ENCODE measurements around the gene MUC5AC.

DNA sequence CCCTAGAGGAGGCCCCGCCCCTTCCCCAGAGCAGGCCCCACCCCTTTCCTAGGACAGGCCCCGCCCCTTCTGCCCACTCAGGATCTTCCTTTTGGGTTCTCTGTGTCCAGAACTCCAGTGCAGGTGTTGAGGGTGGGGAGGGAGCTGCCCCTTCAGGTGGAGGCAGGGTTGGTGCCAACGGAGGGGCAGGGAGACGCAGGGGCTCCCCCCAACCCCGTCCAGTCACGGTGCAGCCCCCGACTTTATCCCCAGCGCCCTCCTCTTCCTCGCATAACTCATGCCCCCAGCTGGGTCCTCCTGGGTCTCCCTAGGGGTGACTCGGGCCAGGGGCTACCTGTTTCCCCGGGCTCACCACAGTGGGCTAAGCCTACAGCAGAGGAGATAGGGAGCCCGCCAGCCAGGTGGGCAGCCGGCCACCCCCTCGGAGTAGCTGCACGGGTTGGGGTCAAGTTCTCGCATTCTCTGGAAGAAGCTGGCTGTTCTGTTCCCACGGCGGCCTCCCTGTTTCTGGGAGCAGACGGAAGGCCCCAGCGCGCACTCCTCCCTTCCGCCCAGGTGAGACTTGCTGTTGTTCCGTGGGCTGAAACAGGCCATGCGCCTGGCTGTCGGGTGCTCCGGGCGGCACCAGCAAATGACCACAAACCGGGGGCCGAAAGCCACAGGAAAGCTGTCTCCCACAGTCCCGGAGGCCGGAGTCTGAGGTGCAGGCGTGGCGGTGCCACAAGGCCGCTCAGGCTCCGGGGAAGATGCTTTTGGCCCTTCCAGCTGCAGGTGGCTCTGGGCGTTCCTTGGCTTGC, 44.1 kb upstream of the MUC5AC start:
- TF ChIP-seq, protein P1, sequence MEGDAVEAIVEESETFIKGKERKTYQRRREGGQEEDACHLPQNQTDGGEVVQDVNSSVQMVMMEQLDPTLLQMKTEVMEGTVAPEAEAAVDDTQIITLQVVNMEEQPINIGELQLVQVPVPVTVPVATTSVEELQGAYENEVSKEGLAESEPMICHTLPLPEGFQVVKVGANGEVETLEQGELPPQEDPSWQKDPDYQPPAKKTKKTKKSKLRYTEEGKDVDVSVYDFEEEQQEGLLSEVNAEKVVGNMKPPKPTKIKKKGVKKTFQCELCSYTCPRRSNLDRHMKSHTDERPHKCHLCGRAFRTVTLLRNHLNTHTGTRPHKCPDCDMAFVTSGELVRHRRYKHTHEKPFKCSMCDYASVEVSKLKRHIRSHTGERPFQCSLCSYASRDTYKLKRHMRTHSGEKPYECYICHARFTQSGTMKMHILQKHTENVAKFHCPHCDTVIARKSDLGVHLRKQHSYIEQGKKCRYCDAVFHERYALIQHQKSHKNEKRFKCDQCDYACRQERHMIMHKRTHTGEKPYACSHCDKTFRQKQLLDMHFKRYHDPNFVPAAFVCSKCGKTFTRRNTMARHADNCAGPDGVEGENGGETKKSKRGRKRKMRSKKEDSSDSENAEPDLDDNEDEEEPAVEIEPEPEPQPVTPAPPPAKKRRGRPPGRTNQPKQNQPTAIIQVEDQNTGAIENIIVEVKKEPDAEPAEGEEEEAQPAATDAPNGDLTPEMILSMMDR (conservative IDR thresholded peaks at IDR 0.05; ENCODE audit: low read depth, low read length): no peak
- TF ChIP-seq EZH2 (IDR thresholded peaks at IDR 0.05; ENCODE audit: borderline replicate concordance, low read depth, low read length, poor library complexity, severe bottlenecking): no peak
